PFSK-1 (cell line): ENCODE results near the gene NEGR1.

Experiments
- POLR2AphosphoS5 ChIP-seq: IDR thresholded peaks from 2 replicates; pipeline ENCODE4 v1.6.1; 2012; ENCODE audit warnings: low read depth, mild to moderate bottlenecking, control low read depth, low read length, moderate library complexity
- REST ChIP-seq, 2 experiments: IDR thresholded peaks; 2 replicates each; pipeline versions ENCODE4 v1.6.1 to v1.8.0; 2011 to 2012; ENCODE audit warnings: low read depth in 2 of 2, low read length in 2 of 2, control low read depth in 1 of 2, inconsistent platforms in 1 of 2, mild to moderate bottlenecking in 1 of 2, moderate library complexity in 1 of 2; ENCODE audit not compliant: insufficient read depth in 1 of 2
- SIN3A ChIP-seq: IDR thresholded peaks from 2 replicates; pipeline ENCODE4 v1.6.1; 2012; ENCODE audit warnings: mild to moderate bottlenecking, low read length, moderate library complexity, borderline replicate concordance; ENCODE audit not compliant: insufficient read depth
- TAF1 ChIP-seq: IDR thresholded peaks from 2 replicates; pipeline ENCODE4 v1.6.1; 2012; ENCODE audit warnings: low read length, control low read depth, borderline replicate concordance; ENCODE audit not compliant: insufficient read depth

GRCh38 chr1:71908871-71909390 is 373.4 kb downstream of the NEGR1 start:
- TF ChIP-seq TAF1 = no peak
- no peak for TF ChIP-seq SIN3A
- TF ChIP-seq POLR2AphosphoS5 = no peak
- TF ChIP-seq REST (IDR thresholded peaks at IDR 0.05; ENCODE audit: insufficient read depth in 1 of 2, low read depth in 2 of 2, low read length in 2 of 2) = no peak
